ENCODE measurements around the gene SEMA6A.

The SEMA6A gene

DNA sequence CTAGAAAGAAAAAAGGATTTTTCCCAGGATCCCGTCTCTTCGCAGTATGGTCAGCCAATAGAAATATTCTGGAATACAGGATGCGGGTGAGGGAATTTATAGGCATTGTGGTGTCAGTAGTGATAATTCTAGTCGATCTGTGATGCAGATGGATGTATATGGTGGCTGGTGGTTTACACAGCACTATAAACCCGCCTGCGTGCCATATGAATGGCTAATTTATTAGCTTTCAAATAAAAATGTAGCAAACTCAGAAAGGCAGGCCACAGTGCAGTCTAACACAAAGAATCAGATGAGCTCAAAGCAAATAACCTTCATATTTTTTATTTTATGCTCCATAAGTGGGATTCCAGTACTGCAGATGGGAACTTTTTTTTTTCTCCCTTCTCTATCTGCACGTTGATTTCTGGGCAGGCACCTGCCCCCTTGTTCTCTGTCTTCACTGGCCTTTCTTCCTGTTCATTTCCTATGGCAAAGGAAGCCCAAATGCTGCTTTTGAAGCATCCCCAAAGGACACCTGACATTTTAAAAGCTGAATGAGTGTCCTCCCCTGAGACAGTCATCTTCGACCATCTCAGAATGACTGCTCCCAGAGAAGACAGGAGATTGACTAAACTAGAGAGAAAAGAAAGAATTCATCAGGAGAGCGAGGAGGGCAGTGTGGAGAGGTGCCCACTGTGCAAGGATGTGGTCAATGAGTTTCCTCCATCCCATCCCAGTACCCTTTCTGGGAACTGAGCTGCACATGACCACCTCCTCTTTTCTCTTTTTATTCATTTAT, 52.1 kb downstream of the SEMA6A start:
- DNase-seq (ENCODE audit: low read depth in 2 of 2), result no peak

DNA sequence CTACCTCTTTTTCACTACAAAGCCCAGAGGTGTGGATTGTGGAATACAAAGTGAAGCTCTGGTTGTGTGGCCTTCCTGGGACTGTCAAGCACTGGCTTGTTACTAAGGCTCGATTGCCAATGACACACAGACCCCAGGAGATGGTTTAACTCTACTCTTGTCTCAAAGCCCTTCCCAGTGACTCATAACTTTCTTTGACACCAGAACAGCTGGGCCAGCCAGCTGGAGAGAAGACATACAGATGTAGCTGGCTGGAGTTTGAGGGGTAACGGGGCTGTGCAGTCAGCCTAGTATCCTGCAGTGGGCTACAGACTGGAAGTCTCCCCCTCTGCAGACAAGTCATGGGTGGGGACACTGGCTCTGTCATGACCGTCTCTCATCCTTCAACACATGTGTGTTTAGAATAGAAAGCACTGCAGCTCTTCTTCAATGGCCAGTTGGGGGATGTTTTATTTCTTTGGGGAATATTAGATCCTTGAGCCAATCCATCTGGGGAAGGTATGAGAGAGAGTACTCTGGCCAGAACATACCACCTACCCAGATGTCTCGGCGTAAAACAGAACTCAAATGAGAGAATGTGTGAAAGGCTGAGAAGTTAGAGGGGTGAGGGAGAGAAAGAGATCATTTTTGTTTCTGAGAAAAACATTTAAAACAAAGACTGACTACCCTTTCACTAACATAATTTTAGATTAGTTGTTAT, 53.3 kb downstream of the SEMA6A start:
- DNase-seq (ENCODE audit: low read depth in 2 of 2), result no peak

DNA sequence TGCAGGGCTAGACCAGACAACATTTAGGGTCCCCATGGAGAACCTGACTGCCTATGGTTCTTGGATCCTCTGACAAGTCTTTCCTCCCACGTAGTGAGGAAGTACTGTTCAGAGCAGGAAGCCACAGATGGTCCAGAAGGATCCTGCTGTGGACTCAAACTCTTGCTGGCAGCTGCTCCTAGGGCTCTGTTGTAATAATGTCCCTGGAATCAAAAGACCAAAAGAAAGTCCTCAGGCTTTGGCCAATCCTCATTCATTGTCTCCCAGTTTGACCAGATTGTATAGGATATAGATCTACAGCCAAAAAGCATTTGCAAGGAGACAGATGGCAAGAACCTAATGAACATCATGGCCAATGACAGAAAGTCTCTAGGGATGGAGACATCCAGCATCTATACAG, 53.9 kb downstream of the SEMA6A start:
- no peak for DNase-seq (ENCODE audit: low read depth in 2 of 2)

DNA sequence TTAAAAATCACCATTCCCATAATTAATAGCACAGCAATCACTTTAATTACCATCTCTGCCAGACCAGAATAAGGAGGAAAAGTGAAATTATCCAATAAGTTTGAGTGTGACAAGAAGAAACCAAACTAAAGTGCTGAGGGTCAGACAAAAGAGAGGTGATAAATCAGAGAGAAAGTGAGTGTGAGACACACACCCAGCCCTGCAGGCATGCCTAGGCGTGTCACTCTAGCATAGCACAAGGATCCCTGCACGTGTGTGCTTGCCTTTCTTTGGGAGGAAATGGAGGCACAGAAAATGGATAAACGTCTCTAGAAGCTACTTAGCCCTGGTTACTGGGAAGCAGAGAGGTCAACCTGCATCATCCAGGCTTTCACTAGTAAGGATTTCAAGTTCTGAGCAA, 56.2 kb downstream of the SEMA6A start:
- no peak for DNase-seq (ENCODE audit: low read depth in 2 of 2)

- DNase-seq (ENCODE audit: low read depth in 2 of 2), result no peak
Measured at GRCh38 chr5:116517488-116517887, 57.1 kb downstream of the SEMA6A start.

- DNase-seq (ENCODE audit: low read depth in 2 of 2), result no peak
Measured at GRCh38 chr5:116516021-116516420, 58.6 kb downstream of the SEMA6A start.

GRCh38 chr5:116514421-116514970, 60.1 kb downstream of the SEMA6A start:
- DNase-seq (ENCODE audit: low read depth in 2 of 2), result no peak

DNA sequence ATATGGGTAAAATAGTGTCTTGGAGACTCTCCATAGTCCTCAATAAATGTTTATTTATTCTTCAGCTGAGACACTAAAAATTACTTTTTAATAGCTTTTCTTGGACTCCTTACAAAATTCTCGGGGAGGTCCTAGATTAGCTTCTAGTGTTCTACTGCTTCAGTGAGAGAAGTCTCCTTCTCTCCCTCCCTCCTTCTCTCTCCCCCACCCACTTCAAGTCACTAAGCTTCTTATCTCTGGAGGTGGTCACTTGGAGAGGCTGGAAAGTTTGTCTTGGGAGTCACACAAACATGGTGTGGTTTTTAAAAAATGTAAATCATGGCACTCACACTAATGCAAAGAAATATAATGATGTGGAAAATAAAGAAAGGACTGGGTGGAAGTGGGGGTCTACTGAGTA, 64.1 kb downstream of the SEMA6A start:
- no peak for DNase-seq (ENCODE audit: low read depth in 2 of 2)

GRCh38 chr5:116509483-116510244, 65.0 kb downstream of the SEMA6A start:
- no peak for DNase-seq (ENCODE audit: low read depth in 2 of 2)

GRCh38 chr5:116508835-116509234, 65.8 kb downstream of the SEMA6A start:
- no peak for DNase-seq (ENCODE audit: low read depth in 2 of 2)

GRCh38 chr5:116507941-116508655, 66.5 kb downstream of the SEMA6A start:
- no peak for DNase-seq (ENCODE audit: low read depth in 2 of 2)

DNA sequence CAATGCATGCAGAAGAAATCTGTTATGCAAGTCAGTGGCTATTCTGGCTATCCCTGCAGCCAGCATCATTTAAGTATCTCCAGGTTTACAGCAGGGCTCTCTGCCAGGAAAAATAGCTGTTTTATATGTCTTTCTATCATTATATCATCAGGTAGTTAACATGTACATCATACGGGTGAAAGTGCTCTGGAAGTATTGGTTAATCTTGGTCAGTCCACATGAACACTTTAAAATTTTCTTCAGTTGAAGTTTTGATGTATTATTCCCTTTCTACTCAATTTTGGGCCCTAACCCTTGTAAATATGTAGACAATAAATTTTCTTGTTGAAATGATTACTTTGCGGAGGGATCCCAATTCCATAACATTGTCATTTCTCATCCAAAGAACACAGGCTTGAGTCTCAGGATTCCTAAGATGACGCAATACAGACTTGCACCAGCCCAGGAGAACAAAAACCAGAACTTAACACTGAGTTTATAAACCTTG, 67.5 kb downstream of the SEMA6A start:
- no peak for DNase-seq (ENCODE audit: low read depth in 2 of 2)

GRCh38 chr5:116506488-116506887, 68.1 kb downstream of the SEMA6A start:
- DNase-seq (ENCODE audit: low read depth in 2 of 2), result no peak

DNA sequence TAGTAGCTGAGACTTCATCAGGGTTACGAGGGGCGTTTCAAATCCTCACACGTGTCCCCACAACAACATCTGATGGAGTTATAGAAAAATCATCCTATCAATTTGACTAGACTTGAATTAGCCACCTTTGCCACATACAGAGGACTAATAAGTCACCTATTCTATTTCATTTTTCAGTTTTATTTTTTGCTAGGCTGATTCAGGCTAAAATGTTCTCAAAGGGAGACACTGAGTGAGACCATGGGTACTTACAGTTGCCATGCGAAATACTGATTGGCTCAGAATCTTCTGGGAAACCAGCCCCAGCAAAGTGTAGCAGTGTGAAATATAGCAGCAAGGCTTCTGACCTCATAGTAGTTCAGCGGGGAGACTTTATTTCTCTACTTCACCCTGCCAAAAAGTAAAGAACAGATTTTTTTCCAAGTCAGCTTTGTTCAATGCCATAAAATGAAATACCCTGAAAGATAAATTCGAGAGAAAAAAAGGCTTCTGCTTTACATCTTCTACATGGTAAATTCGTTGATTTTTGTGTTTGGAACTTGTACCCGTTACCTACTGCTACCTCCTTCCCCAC, 69.9 kb downstream of the SEMA6A start:
- no peak for DNase-seq (ENCODE audit: low read depth in 2 of 2)

DNA sequence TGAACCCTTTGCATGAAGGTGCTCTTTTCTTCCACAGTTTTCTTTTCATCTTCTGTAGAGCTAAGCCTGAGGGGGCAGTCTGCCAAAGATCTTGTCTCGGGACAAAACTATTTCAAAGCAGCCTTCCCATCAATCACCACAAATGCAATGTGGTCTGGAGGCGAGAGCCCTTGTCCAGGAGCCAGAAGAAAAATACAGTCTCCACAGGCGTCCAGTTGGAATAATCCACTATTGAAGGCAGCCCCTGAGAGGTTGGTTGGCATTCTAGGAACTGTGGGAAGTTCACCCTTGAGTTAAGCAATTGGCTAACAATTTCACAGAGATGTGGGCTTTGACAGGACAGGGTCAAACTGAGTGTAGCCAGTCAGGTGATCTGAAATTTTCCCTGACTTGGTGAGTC, 72.0 kb downstream of the SEMA6A start:
- DNase-seq (ENCODE audit: low read depth in 2 of 2), result no peak

DNA sequence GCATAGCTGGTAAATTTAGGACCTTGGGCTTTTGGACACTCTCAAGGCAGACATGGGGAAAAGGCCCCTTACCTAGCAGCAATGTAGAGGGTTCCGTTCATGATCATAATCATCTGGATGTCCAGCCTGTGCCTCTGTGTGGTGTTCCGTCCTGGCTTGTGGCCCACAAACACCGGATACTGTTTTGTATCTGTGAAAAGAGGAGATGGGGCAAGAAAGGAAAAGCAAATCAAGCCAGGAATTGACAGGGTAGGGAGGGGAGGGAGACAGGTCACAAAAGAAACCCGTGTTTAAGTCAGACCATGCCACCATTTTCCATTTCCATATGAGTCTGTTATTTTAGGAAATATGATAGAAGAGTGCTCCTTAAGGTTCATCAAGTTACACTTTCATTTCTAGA, 72.5 kb downstream of the SEMA6A start:
- DNase-seq (ENCODE audit: low read depth in 2 of 2), result no peak

- no peak for DNase-seq (ENCODE audit: low read depth in 2 of 2)
Measured at GRCh38 chr5:116498503-116499048, 76.0 kb downstream of the SEMA6A start.

DNA sequence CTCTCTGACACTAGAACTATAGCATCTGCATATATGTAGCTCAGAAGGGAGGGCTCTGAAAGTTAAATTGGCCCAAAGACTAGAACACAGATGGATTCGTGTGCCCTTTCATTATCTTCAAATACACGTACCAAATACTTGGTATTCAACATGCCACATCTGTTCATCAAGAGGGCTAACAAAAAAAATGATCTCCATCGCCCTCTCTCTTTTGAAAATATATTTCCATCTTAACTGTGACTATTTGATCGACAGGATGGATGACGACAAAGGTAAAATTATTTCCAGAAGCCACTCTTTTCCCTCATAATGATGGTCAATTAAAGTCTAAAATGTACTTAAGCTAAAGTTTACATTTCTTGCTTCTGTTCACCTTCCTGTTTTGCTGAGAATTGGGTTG, 77.0 kb downstream of the SEMA6A start:
- no peak for DNase-seq (ENCODE audit: low read depth in 2 of 2)

- DNase-seq (ENCODE audit: low read depth in 2 of 2), result no peak
Measured at GRCh38 chr5:116495786-116496357, 78.8 kb downstream of the SEMA6A start.

- DNase-seq (ENCODE audit: low read depth in 2 of 2), result no peak
Measured at GRCh38 chr5:116494784-116495450, 79.7 kb downstream of the SEMA6A start.

Measured in stimulated activated CD4-positive, alpha-beta T cell treated with anti-CD3 and anti-CD28 coated beads, Interleukin-1b, Interleukin-23, amount 100 ng/mL, for 1 hour (primary cell).